Smooth muscle cell (in vitro differentiated cells): ENCODE data around the gene ASCL2. TPM values are rescaled to one million over a fixed set of nuclear protein-coding genes. Genes with fewer than 3 reads are reported as not detected.

Experiments
- DNase-seq: peaks from one replicate; lab custom pipeline; 2025; ENCODE audit not compliant: unreplicated experiment; lab: John Stamatoyannopoulos, UW
- H2AFZ ChIP-seq: fragments of 200-600 bp; sonication (generic); 2 replicates; pipeline ENCODE4 v1.6.0; 2016; ENCODE audit warnings: antibody characterized with exemption, low read depth, mild to moderate bottlenecking
- H3F3A ChIP-seq: fragments of 200-600 bp; sonication (generic); 2 replicates; pipeline ENCODE4 v1.6.0; 2017; ENCODE audit warnings: antibody characterized with exemption, low read depth
- H3K27ac ChIP-seq: fragments of 200-600 bp; sonication (generic); 2 replicates; pipeline ENCODE4 v1.5.1; 2016; ENCODE audit warnings: low read depth, mild to moderate bottlenecking
- H3K27me3 ChIP-seq: fragments of 200-600 bp; sonication (generic); 2 replicates; pipeline ENCODE4 v1.6.1; 2016; ENCODE audit warnings: low read depth, mild to moderate bottlenecking
- H3K36me3 ChIP-seq: fragments of 200-600 bp; sonication (generic); 2 replicates; pipeline ENCODE4 v1.5.1; 2016; ENCODE audit warnings: low read depth
- H3K4me1 ChIP-seq: fragments of 200-600 bp; sonication (generic); 2 replicates; pipeline ENCODE4 v1.5.1; 2016; ENCODE audit warnings: low read depth
- H3K4me2 ChIP-seq: fragments of 200-600 bp; sonication (generic); 2 replicates; pipeline ENCODE4 v1.6.0; 2016; ENCODE audit warnings: mild to moderate bottlenecking
- H3K4me3 ChIP-seq: fragments of 200-600 bp; sonication (generic); 2 replicates; pipeline ENCODE4 v1.5.1; 2016; ENCODE audit warnings: mild to moderate bottlenecking
- H3K79me2 ChIP-seq: fragments of 200-600 bp; sonication (generic); 2 replicates; pipeline ENCODE4 v1.6.0; 2016; ENCODE audit warnings: low read depth, mild to moderate bottlenecking
- H3K9ac ChIP-seq: fragments of 200-600 bp; sonication (generic); 2 replicates; pipeline ENCODE4 v1.6.0; 2016; ENCODE audit warnings: low read depth
- H3K9me3 ChIP-seq: fragments of 200-600 bp; sonication (generic); replicated peaks from 2 replicates; pipeline ENCODE4 v1.5.1; 2016; ENCODE audit warnings: low read depth
- H4K20me1 ChIP-seq: fragments of 200-600 bp; sonication (generic); 2 replicates; pipeline ENCODE4 v1.6.0; 2016; ENCODE audit warnings: low read depth
- WGBS: methylation state at CpG from one replicate; pipeline ENCODE4 v1.1.7; 2016; ENCODE audit warnings: low lambda C conversion rate; 5-methylcytosine and 5-hydroxymethylcytosine counted together
- polyA plus RNA-seq: library from polyadenylated mRNA; unstranded; fragments of >200 nt; fragmentation: Nextera tagmentation; extraction: Ambion mirVana; gene quantifications from 2 replicates; pipeline ENCODE4 v1.2.1, GENCODE V29; 2016
- total RNA-seq: library from RNA; depleted of rRNA; stranded (reverse); fragments of >200 nt; gene quantifications from 2 replicates; pipeline ENCODE4 v1.2.3, GENCODE V29; 2014
- TF ChIP-seq, protein P1 (sequence below): fragments of 200-600 bp; sonication (generic); IDR thresholded peaks from 2 replicates; pipeline ENCODE4 v1.5.1; 2017; ENCODE audit warnings: borderline replicate concordance, mild to moderate bottlenecking, antibody characterized with exemption; ENCODE audit not compliant: insufficient read depth, poor library complexity, severe bottlenecking

Gene ASCL2
- total and polyA plus RNA-seq, 2 experiments from 2014 or later = 0.33 TPM; not detected in 1

DNA sequence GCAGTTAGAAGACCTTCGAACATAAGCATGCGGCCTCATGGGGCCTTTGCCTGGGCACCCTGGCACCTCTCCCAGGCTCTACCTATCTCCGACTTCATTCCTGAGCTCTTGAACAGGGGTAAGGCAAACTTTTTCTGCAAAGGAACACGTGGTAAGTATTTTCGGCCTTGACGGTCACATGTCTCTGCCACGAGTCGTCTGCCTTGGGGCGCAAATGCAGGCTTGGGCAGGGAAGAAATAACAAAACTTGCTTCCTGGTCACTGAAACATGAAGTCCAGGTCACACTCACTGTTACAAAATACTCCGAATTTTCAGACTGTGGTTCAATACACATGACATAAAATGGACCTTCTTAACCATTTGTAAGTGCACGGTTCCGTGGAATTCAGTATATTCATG lies 3.4 kb upstream of the ASCL2 start:
- 82% methylated on average over 12 of the region's 12 CpGs for WGBS
- Histone ChIP-seq H3K27me3 (peaks cover 80% of the 10 kb centered on the region), H3K9me3 (no peaks in the 10 kb centered on the region), H3K4me2 (no peak overlapping the region), H3K4me1 (peaks cover 4% of the 10 kb centered on the region), H3K27ac (no peak overlapping the region), H4K20me1 (no peaks in the 10 kb centered on the region), H3K4me3 (no peak overlapping the region), H3K9ac (no peak overlapping the region), H3K36me3 (no peaks in the 10 kb centered on the region), H3K79me2 (no peaks in the 10 kb centered on the region), H3F3A (no peaks in the 10 kb centered on the region), H2AFZ (no peak overlapping the region)
- TF ChIP-seq, protein P1, sequence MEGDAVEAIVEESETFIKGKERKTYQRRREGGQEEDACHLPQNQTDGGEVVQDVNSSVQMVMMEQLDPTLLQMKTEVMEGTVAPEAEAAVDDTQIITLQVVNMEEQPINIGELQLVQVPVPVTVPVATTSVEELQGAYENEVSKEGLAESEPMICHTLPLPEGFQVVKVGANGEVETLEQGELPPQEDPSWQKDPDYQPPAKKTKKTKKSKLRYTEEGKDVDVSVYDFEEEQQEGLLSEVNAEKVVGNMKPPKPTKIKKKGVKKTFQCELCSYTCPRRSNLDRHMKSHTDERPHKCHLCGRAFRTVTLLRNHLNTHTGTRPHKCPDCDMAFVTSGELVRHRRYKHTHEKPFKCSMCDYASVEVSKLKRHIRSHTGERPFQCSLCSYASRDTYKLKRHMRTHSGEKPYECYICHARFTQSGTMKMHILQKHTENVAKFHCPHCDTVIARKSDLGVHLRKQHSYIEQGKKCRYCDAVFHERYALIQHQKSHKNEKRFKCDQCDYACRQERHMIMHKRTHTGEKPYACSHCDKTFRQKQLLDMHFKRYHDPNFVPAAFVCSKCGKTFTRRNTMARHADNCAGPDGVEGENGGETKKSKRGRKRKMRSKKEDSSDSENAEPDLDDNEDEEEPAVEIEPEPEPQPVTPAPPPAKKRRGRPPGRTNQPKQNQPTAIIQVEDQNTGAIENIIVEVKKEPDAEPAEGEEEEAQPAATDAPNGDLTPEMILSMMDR = no peak
- no peak for DNase-seq

DNA sequence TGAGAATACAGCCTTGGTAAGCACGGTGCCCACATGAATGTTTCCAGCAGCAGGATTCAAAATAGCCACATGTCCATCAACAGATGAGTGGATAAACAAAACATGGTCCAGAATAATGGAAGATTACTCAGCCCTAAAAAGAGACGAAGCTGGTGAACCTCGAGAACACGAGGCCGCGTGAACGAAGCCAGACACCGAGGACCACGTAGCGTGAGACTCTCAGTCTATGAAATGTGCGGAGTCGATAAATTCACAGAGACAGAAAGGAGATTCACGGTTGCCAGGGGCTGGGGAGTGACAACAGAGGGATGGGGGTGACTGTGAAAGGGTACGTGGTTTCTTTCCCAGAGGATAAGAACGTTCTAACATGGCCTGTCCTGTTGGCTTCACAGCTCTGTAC lies 2.9 kb upstream of the ASCL2 start:
- H4K20me1 ChIP-seq = no peaks in the 10 kb centered on the region
- no peak overlapping the region for H3K4me2 ChIP-seq
- H3K27me3 ChIP-seq = peaks cover 81% of the 10 kb centered on the region
- H3K4me1 ChIP-seq = peaks cover 4% of the 10 kb centered on the region
- H3F3A ChIP-seq = no peaks in the 10 kb centered on the region
- no peak overlapping the region for H2AFZ ChIP-seq
- 94% methylated on average over 15 of the region's 15 CpGs for whole genome bisulfite sequencing
- DNase-seq = no peak
- H3K27ac ChIP-seq = no peak overlapping the region
- no peak overlapping the region for H3K4me3 ChIP-seq
- no peak overlapping the region for H3K9ac ChIP-seq
- TF ChIP-seq, protein P1 = no peak
- no peaks in the 10 kb centered on the region for H3K79me2 ChIP-seq
- H3K36me3 ChIP-seq = no peaks in the 10 kb centered on the region
- no peaks in the 10 kb centered on the region for H3K9me3 ChIP-seq

DNA sequence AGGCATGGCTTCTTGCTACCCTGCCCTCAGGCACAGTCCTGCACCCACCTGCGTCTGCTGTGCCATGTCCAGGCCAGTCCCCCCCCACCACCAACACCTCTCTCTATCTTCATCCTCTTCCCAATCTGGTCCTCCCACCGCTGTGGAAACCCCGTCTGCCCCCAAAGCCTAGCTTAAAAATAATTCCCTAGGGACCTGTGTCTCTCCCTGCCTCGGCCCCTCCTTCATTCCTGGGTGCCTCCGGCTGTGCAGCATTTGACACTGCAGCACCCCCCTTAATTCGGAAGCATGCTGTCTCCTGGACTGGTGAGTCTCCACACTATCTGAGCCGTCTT lies 2.5 kb upstream of the ASCL2 start:
- Histone ChIP-seq H3F3A (no peaks in the 10 kb centered on the region), H3K4me3 (no peak overlapping the region), H3K27me3 (peaks cover 83% of the 10 kb centered on the region), H3K79me2 (no peaks in the 10 kb centered on the region), H3K9me3 (no peaks in the 10 kb centered on the region), H2AFZ (no peak overlapping the region), H3K9ac (no peak overlapping the region), H3K4me2 (no peak overlapping the region), H3K4me1 (peaks cover 4% of the 10 kb centered on the region), H3K36me3 (no peaks in the 10 kb centered on the region), H3K27ac (no peak overlapping the region), H4K20me1 (no peaks in the 10 kb centered on the region)
- TF ChIP-seq, protein P1 = no peak
- 85% methylated on average over 7 of the region's 7 CpGs for WGBS
- DNase-seq = no peak

DNA sequence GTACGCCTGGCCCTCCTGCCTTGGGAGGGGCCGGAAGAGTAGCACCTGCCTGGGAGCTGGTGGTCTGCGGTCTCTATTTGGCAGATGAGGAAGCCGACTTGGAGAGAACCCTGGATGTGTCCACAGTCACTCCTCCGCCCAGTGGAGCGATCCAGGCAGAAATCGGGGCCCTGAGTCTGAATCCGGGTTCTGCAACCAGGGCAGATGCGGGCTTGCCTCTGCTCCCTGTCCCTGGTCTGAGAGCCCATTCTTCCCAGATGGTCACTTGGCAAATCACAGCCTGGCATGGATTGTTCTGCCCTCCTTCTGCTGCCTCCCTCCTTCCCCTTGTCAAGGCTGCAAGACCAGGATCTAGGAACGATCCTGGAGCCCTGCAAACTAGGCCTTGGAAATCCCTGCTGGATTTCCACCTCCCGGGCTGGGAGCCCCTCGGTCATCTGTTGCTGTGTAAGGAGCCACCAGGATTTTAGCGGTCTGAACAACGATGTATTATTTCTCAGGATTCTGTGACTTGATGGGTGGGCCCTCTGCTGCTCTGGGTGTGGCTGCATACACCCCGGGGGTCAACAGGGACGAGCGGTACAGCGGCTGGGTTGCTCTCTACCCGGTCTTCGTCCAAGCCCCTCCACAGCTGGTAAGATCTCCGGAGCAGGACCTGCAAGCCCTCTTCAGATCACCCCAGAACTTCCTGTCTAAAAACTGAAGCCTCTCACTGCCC lies 2.0 kb upstream of the ASCL2 start:
- H3K9ac ChIP-seq = no peak overlapping the region
- H3K27me3 ChIP-seq = peaks cover 84% of the 10 kb centered on the region
- no peaks in the 10 kb centered on the region for H3K79me2 ChIP-seq
- WGBS = 92% methylated on average over 21 of the region's 21 CpGs
- no peaks in the 10 kb centered on the region for H3K36me3 ChIP-seq
- H3K27ac ChIP-seq = no peak overlapping the region
- H3K4me1 ChIP-seq = peaks cover 4% of the 10 kb centered on the region
- TF ChIP-seq, protein P1 = no peak
- H3F3A ChIP-seq = no peaks in the 10 kb centered on the region
- no peak overlapping the region for H3K4me3 ChIP-seq
- no peak overlapping the region for H2AFZ ChIP-seq
- no peak overlapping the region for H3K4me2 ChIP-seq
- no peaks in the 10 kb centered on the region for H4K20me1 ChIP-seq
- DNase-seq = no peak
- H3K9me3 ChIP-seq = no peaks in the 10 kb centered on the region
